ENCODE measurements around the gene CRMP1.

DNA sequence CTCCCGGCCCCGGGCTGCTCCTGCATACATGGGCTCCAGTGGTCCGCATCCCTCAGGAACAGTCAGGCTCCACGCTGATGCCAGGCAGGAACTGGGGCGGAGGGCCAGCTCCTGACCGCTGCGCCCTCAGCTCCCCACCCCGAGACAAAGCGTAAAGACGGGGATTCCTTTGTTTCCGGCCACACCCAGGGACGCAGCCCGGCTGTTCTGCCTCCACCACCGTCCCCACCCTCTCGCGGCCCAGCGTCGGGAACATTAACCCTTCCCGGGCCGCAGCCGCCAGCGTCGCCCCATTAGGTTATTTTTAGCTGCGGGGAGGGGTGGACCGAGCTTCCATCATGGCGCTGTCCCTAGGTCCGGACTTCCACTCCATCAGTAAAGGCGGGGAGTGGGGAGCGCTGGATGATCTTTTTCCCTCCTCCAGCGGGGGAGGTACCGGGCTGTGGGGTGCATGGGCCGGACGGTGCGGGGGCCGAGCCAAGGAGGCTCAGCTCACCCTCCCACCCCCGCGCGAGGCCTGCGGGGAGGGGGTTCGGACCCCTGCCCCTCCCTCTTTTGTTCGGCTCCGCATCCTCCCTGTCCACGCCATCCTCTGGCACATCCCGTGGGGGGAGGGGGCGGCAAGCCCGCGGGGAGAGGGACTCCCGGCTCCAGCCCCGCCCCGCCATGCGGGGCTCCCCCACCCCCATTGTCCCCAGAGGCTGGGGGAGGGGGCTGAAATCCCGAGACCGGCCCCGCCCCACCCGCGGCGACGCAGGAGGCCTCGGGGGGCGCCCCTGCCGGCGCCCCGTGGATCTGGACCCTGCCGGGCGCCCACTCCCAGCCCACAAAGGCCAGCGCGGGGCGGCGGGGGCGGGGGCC, 5.3 kb downstream of the CRMP1 start:
- TF ChIP-seq, protein P1, sequence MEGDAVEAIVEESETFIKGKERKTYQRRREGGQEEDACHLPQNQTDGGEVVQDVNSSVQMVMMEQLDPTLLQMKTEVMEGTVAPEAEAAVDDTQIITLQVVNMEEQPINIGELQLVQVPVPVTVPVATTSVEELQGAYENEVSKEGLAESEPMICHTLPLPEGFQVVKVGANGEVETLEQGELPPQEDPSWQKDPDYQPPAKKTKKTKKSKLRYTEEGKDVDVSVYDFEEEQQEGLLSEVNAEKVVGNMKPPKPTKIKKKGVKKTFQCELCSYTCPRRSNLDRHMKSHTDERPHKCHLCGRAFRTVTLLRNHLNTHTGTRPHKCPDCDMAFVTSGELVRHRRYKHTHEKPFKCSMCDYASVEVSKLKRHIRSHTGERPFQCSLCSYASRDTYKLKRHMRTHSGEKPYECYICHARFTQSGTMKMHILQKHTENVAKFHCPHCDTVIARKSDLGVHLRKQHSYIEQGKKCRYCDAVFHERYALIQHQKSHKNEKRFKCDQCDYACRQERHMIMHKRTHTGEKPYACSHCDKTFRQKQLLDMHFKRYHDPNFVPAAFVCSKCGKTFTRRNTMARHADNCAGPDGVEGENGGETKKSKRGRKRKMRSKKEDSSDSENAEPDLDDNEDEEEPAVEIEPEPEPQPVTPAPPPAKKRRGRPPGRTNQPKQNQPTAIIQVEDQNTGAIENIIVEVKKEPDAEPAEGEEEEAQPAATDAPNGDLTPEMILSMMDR (IDR thresholded peaks at IDR 0.05) = no peak
- TF ChIP-seq POLR2A (IDR thresholded peaks at IDR 0.05) (no peak), EP300 (IDR thresholded peaks at IDR 0.05) (no peak), POLR2AphosphoS5 (IDR thresholded peaks at IDR 0.05) (no peak)

Data from upper lobe of left lung (tissue), 4 donors.